ENCODE measurements around the gene RAB40C.

DNA sequence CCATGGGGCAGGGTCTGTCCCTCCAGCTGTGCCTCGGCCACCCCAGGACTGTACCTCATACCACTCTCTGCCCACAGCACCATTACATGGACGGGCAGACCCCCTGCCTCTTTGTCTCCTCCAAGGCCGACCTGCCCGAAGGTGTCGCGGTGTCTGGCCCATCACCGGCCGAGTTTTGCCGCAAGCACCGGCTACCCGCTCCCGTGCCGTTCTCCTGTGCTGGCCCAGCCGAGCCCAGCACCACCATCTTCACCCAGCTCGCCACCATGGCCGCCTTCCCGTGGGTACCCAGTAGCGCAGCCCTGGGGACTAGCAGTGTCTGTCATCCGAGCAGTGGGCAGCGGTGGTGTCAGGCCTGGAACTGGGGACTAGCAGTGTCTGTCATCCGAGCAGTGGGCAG, 83.0 kb downstream of the RAB40C start:
- TF ChIP-seq SP1 (IDR thresholded peaks at IDR 0.05; ENCODE audit: low read depth, low read length): no peak
- TF ChIP-seq HCFC1 (IDR thresholded peaks at IDR 0.05; ENCODE audit: low read length): no peak
- TF ChIP-seq, protein P1, sequence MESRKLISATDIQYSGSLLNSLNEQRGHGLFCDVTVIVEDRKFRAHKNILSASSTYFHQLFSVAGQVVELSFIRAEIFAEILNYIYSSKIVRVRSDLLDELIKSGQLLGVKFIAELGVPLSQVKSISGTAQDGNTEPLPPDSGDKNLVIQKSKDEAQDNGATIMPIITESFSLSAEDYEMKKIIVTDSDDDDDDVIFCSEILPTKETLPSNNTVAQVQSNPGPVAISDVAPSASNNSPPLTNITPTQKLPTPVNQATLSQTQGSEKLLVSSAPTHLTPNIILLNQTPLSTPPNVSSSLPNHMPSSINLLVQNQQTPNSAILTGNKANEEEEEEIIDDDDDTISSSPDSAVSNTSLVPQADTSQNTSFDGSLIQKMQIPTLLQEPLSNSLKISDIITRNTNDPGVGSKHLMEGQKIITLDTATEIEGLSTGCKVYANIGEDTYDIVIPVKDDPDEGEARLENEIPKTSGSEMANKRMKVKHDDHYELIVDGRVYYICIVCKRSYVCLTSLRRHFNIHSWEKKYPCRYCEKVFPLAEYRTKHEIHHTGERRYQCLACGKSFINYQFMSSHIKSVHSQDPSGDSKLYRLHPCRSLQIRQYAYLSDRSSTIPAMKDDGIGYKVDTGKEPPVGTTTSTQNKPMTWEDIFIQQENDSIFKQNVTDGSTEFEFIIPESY (IDR thresholded peaks at IDR 0.05): no peak
- TF ChIP-seq, protein P2, sequence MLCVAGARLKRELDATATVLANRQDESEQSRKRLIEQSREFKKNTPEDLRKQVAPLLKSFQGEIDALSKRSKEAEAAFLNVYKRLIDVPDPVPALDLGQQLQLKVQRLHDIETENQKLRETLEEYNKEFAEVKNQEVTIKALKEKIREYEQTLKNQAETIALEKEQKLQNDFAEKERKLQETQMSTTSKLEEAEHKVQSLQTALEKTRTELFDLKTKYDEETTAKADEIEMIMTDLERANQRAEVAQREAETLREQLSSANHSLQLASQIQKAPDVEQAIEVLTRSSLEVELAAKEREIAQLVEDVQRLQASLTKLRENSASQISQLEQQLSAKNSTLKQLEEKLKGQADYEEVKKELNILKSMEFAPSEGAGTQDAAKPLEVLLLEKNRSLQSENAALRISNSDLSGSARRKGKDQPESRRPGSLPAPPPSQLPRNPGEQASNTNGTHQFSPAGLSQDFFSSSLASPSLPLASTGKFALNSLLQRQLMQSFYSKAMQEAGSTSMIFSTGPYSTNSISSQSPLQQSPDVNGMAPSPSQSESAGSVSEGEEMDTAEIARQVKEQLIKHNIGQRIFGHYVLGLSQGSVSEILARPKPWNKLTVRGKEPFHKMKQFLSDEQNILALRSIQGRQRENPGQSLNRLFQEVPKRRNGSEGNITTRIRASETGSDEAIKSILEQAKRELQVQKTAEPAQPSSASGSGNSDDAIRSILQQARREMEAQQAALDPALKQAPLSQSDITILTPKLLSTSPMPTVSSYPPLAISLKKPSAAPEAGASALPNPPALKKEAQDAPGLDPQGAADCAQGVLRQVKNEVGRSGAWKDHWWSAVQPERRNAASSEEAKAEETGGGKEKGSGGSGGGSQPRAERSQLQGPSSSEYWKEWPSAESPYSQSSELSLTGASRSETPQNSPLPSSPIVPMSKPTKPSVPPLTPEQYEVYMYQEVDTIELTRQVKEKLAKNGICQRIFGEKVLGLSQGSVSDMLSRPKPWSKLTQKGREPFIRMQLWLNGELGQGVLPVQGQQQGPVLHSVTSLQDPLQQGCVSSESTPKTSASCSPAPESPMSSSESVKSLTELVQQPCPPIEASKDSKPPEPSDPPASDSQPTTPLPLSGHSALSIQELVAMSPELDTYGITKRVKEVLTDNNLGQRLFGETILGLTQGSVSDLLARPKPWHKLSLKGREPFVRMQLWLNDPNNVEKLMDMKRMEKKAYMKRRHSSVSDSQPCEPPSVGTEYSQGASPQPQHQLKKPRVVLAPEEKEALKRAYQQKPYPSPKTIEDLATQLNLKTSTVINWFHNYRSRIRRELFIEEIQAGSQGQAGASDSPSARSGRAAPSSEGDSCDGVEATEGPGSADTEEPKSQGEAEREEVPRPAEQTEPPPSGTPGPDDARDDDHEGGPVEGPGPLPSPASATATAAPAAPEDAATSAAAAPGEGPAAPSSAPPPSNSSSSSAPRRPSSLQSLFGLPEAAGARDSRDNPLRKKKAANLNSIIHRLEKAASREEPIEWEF (IDR thresholded peaks at IDR 0.05; ENCODE audit: insufficient replicate concordance, low read depth, low read length): no peak
- TF ChIP-seq, protein P3, sequence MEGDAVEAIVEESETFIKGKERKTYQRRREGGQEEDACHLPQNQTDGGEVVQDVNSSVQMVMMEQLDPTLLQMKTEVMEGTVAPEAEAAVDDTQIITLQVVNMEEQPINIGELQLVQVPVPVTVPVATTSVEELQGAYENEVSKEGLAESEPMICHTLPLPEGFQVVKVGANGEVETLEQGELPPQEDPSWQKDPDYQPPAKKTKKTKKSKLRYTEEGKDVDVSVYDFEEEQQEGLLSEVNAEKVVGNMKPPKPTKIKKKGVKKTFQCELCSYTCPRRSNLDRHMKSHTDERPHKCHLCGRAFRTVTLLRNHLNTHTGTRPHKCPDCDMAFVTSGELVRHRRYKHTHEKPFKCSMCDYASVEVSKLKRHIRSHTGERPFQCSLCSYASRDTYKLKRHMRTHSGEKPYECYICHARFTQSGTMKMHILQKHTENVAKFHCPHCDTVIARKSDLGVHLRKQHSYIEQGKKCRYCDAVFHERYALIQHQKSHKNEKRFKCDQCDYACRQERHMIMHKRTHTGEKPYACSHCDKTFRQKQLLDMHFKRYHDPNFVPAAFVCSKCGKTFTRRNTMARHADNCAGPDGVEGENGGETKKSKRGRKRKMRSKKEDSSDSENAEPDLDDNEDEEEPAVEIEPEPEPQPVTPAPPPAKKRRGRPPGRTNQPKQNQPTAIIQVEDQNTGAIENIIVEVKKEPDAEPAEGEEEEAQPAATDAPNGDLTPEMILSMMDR (IDR thresholded peaks at IDR 0.05 in 2 of 3, conservative IDR thresholded peaks at IDR 0.05 in 1 of 3; ENCODE audit: control insufficient read depth in 2 of 3, extremely low read depth in 1 of 3, insufficient read depth in 1 of 3, low read depth in 3 of 3, low read length in 3 of 3): no peak
- no peak for TF ChIP-seq TAF1 (IDR thresholded peaks at IDR 0.05; ENCODE audit: borderline replicate concordance, low read depth, low read length)
- TF ChIP-seq EZH2 (IDR thresholded peaks at IDR 0.05; ENCODE audit: borderline replicate concordance, control insufficient read depth, low read depth, low read length): no peak
- TF ChIP-seq FOS (IDR thresholded peaks at IDR 0.05; ENCODE audit: borderline replicate concordance, extremely low read depth, insufficient read length): no peak
- TF ChIP-seq ZNF274 (IDR thresholded peaks at IDR 0.05; ENCODE audit: insufficient read depth, insufficient read length): no peak
- TF ChIP-seq SMAD1 (IDR thresholded peaks at IDR 0.05; ENCODE audit: low read depth, partially characterized antibody): no peak
- TF ChIP-seq BHLHE40 (IDR thresholded peaks at IDR 0.05; ENCODE audit: borderline replicate concordance in 1 of 2, low read depth in 2 of 2, low read length in 1 of 2): no peak
